Sciatic nerve (tissue), 2 donors: ENCODE data around the gene PTPRD. TPM values are rescaled to one million over a fixed set of nuclear protein-coding genes. Genes with fewer than 3 reads are reported as not detected.
A peak's percentile ranks its signal among the peaks of the same experiment; 100 is the strongest.

Experiments used
- ATAC-seq: fragments of 200-7000 bp; cut with Tn5 transposase; one replicate; pipeline ENCODE4 v1.9.1; 2020; ENCODE audit warnings: mild to moderate bottlenecking, moderate library complexity
- DNase-seq: peaks from one replicate; pipeline ENCODE4 v3.0.0-alpha.2; 2020; ENCODE audit warnings: low spot score
- intact Hi-C: fragments of 100-400 bp; cut with DNase I; formaldehyde crosslinking; loops from one replicate; pipeline ENCODE4 v1.14.2; 2022
- total RNA-seq: library from RNA; stranded (reverse); fragmentation: NEBNext Ultra II Directional; extraction: Animal tissue kit (Norgen Biotek cat#: 25700); gene quantifications from one replicate; pipeline ENCODE4 v1.2.1, GENCODE V29; 2021
- donor health status: DM: no; HTN: no; CAD: no.
- donor health status: DM: no; HTN: no; CAD: no.

Gene PTPRD
- total RNA-seq, 1 donor from 2014 or later: 4.7 TPM

GRCh38 chr9:9862235-9862810, 750.5 kb downstream of the PTPRD start:
- ATAC-seq (no peak), DNase-seq (no peak)
- intact Hi-C loops: no loop called here

DNA sequence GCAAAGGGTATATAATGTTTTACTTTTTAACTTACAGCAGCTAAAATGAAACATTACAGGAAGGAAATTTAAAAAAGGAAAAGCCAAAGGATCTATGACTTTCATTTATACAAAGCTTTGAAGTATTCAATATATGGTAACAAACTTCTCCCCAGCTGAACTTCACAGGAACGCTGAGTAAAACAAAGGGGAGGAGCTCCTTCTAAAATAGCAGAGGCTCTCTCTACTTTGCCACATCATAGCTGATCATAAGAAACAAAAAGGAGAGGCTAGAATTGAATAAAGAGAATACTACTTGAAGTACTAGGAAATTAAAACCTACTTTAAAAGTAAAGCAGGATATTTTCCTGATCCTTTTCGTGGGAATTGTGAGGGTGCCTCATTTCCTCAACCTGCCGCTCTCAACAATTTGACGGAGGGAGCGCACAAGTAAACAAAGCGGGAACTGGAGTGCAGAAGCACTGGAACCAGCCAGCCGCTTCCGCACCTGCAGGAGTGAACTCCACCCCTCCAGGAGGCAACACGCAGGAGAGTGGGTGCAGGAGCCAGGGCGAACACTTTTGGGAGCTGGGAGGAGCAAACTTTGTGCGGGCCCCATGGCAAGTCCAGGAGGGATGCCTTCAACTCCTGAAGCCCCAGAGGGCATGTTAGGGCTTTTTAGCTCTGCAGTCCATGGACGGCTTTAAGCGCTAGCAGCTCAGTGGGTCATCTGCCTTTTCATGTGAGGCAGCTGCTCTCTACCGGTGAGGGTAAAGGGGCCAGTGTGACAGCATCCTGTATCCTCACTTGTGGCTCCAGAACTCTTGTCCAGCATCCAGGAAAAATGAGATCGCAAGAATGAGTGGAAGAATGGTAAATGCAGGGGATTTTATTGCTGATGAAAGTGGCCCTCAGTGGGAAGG, 757.4 kb downstream of the PTPRD start:
- DNase-seq: no peak
- ATAC-seq: no peak
- intact Hi-C loops: no loop called here

GRCh38 chr9:9847750-9848149, 765.1 kb downstream of the PTPRD start:
- ATAC-seq: no peak
- intact Hi-C loops: no loop called here
- no peak for DNase-seq

DNA sequence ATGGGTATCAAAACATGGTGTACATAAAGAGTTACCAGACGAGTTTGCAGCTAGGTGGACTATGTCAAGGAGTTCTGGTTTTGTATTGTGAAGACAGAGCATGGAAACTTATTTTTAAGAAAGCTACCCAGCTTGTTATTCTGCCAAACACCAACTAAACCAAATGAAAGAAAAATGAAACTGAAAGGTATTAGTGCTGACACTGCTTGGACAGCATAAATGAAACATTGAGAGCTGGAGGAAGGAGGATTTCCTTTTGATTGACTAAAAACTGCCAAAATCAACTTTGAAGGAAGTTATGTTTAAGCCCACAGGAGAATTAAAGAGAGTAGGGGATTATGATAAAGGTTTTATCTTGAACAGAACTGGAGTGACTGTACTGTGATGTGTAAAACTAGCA, 766.2 kb downstream of the PTPRD start:
- ATAC-seq (no peak), DNase-seq (no peak)
- intact Hi-C loops: no loop called here

DNA sequence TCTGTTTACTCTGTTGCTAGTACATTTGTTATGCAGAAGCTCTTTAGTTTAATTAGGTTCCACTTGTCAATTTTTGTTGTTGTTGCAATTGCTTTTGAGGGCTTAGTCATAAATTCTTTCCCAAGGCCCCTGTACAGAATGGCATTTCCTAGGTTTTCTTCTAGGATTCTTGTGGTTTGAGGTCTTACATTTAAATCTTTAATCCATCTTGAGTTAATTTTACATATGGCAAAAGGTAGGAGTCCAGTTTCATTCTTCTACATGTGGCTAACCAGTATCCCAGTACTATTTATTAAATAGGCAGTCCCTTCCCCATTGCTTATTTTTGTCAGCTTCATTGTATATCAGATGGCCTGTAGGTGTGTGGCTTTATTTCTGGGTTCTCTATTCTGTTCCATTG, 792.4 kb downstream of the PTPRD start:
- no peak for DNase-seq
- ATAC-seq: no peak
- intact Hi-C loops: no loop called here

GRCh38 chr9:9819886-9820285, 792.9 kb downstream of the PTPRD start:
- DNase-seq (no peak), ATAC-seq (no peak)
- intact Hi-C loops: no loop called here

- no peak for DNase-seq
- intact Hi-C loops: no loop called here
These were observed 795.6 kb downstream of the PTPRD start for GRCh38 chr9:9817176-9817575.

DNA sequence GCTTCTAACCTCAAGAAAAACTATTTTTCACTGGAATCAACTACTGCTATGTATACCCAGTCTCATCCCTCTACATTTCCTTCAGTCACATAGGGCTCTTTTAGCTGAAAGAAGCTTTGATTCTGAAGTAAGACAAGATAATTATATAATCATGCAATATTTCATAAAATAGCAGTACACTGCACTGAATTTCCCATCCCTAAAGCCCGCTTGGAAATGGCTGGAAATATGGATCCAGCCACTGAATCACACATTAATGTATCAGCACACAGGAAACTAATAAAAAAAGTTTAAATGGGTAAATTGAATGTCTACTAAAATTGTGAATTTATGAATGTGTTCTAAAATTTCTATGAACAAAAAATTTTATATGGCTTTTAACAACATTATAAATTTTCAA, 808.7 kb downstream of the PTPRD start:
- no peak for ATAC-seq
- DNase-seq: no peak
- intact Hi-C loops: no loop called here

More at GRCh38 chr9:9817176-9817575, 795.6 kb downstream of the PTPRD start:
- no peak for ATAC-seq

DNA sequence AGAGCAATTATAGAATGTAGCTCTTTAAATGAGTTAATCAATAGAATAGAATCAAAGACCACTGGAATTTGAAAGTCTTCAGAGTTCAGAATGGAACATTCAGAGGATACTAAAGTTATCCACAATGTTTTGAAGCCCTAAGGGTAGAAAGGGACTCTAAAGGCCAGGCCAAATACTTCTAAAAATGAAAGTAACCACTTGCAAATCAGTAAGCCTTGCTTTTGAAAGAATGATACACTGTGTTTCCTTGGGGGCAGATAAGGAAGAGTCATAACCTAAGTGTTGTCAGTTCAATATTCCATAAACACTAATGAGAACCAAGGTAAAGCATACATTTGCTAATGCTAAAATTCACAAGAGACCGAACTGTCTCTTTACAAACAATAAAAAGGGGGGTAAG, 813.5 kb downstream of the PTPRD start:
- intact Hi-C loops: no loop called here
- no peak for DNase-seq
- ATAC-seq: no peak

- intact Hi-C loops: no loop called here
These were observed 820.5 kb downstream of the PTPRD start for GRCh38 chr9:9792144-9792857.

DNA sequence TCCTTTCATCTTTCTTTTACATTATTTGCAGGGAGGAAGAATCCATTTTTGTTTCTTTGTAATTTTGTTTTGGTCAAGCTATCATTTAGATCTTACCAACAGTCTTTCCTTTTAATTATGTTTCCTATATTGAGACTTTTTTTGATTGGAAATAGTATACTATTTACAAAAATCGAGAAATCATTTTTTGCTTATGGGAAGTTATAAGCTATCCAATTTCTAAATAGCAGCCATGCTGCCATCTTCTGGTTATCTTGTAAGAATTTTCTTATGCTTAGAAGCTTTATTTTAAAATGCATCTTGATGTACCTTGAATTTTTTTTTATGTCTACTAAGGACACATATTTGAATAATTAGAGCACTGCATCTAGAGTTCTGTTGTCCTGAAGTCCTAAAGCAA, 821.2 kb downstream of the PTPRD start:
- intact Hi-C loops: no loop called here
- ATAC-seq (no peak), DNase-seq (no peak)

More at GRCh38 chr9:9792144-9792857, 820.5 kb downstream of the PTPRD start:
- ATAC-seq (no peak), DNase-seq (no peak)

- intact Hi-C loops: no loop called here
- DNase-seq (no peak), ATAC-seq (peak; percentile 67)
These were observed 822.5 kb downstream of the PTPRD start for GRCh38 chr9:9790216-9790872.

- DNase-seq (no peak), ATAC-seq (no peak)
- intact Hi-C loops: no loop called here
These were observed 829.1 kb downstream of the PTPRD start for GRCh38 chr9:9783711-9784110.

DNA sequence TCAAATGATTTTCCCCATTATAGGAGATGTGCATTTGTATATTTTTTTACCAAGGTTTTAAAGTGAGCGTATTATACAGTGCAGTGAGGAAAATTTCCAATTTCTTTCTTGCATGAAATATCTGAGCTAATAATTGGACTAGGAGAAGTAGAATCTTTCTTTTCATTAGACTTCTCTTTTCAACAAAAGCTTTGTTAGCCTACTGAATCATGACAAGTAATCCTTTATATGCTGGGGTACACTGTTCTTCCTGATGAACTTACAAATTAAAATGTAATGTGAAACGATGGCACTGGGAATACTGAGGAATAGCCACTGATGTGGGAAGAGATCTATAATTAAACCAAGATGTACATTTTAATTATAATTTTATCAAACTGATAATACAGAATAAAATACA, 829.6 kb downstream of the PTPRD start:
- no peak for DNase-seq
- intact Hi-C loops: no loop called here
- no peak for ATAC-seq

DNA sequence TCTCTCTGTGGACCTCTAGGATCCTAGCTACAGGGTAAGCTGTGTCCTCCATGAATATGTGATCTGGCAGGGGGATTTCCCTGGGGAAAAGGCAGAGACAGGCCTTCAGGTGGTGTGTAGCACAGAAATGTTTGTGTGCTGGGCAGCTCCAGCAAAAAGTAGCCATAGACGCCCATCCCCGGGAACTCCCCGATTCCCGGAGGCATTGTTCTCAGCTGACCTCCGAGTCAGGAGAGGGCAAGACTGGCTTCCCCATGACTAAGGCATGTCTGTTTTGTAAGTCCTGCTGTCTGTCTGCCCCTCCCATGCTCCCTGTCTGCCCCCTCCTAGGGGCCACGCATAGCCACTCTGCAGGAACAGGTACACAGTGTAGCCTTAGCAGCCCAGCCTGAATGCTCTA, 834.5 kb downstream of the PTPRD start:
- ATAC-seq (no peak), DNase-seq (no peak)
- intact Hi-C loops: no loop called here

- intact Hi-C loops: no loop called here
- ATAC-seq: no peak
- DNase-seq: no peak
These were observed 838.3 kb downstream of the PTPRD start for GRCh38 chr9:9774471-9774870.

- ATAC-seq (no peak), DNase-seq (no peak)
- intact Hi-C loops: no loop called here
These were observed 841.5 kb downstream of the PTPRD start for GRCh38 chr9:9771314-9771713.

DNA sequence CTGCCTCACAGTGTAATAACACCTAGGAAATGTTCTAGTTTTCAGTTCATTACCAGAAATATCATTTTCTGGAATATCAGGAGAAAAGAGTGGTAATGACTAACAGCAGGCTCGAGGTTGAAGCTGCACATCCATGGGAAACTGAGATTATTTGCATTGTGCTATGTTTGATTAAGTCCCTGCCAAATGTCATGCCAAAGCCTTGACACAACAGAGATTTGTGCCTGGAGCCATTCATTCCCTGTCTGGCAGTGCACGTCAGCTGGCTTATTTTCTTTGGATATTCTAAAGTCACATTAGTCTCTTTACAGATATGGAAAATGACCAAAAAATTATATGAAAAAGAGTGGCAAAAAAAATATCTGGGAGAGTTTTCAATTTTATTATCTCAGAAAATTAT, 848.0 kb downstream of the PTPRD start:
- intact Hi-C loops: no loop called here
- DNase-seq (no peak), ATAC-seq (no peak)

DNA sequence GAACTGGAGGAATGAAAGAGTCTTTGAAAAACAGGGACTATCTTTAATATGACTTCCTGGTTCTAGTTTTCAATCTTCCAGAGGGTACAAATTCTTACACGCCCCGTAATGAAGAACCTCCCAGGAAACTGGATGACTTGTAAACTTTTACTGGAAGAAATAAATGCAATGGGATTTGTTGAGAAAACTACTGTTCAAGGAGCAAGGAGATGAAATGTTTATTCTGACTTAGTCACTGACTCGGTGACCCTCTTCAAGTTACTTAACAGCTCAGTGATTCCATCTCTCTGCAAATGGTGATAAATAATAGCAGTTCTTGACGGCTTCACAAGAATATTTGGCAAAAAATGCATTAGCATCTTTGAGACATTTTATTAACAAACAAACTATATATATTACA, 858.6 kb downstream of the PTPRD start:
- intact Hi-C loops: no loop called here
- DNase-seq (no peak), ATAC-seq (no peak)

DNA sequence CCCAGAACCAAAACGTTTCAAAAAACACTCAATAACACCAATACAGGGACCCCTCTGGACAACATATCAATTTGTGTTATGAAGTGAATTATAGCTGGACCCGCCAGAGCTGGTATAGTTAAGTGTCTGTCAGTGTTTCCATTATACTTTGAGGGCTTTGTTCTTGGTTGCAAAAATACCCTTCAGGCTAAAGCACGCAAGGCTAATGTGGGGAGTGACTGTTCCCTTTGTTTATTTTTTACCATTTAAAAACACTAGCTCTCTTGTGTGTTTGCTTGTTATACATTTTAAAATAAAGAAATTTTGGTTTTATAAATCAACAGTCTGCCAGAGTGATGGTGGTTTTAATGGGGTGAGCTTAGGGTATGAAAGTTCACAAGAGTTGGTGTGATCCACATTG, 859.5 kb downstream of the PTPRD start:
- peak; percentile 6 for ATAC-seq
- intact Hi-C loops: no loop called here
- no peak for DNase-seq
